ENCODE results near the gene PARD3. TPM values are rescaled to one million over a fixed set of nuclear protein-coding genes. Genes with fewer than 3 reads are reported as not detected.

Gene PARD3
- total and polyA plus RNA-seq, 3 donors from 2014 or later, result 31.8 to 59.5 (median 49.5) TPM

DNA sequence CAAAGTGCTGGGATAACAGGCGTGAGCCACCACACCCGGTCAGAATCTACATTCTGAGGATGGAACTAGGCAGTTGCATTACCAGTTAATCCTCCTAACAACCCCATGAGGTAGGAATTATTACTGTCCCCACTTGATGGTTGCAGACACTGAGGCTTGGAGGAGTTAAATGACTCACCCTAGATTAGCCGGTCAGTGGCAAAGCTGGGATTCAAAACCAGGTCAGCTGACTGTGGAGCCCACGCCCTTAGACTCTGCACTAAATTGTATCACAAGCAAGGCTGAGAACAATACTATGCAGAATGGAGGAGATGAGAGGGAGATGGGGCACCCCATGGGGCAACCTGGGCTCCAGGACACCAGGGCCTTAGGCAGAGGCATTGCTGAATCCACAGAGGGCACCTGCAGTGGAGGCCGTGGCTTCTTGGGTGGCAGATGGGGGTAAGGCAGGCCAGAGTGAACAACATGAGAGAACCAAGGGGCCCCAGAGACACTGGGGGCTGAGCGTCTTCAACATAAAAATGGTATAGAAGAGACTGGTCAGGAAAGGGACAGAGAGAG, 723.4 kb downstream of the PARD3 start:
- H3K4me3 ChIP-seq, result no peak overlapping the region
- 94 to 96% methylated on average over 4 to 6 of the region's 6 CpGs for WGBS, 2 donors
- H3K36me3 ChIP-seq (ENCODE audit: low read depth, missing control alignments), result no peaks in the 10 kb centered on the region
- H3K4me1 ChIP-seq, result no peaks in the 10 kb centered on the region
- TF ChIP-seq, protein P1, sequence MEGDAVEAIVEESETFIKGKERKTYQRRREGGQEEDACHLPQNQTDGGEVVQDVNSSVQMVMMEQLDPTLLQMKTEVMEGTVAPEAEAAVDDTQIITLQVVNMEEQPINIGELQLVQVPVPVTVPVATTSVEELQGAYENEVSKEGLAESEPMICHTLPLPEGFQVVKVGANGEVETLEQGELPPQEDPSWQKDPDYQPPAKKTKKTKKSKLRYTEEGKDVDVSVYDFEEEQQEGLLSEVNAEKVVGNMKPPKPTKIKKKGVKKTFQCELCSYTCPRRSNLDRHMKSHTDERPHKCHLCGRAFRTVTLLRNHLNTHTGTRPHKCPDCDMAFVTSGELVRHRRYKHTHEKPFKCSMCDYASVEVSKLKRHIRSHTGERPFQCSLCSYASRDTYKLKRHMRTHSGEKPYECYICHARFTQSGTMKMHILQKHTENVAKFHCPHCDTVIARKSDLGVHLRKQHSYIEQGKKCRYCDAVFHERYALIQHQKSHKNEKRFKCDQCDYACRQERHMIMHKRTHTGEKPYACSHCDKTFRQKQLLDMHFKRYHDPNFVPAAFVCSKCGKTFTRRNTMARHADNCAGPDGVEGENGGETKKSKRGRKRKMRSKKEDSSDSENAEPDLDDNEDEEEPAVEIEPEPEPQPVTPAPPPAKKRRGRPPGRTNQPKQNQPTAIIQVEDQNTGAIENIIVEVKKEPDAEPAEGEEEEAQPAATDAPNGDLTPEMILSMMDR (IDR thresholded peaks at IDR 0.05), result no peak
- TF ChIP-seq POLR2A (IDR thresholded peaks at IDR 0.05), result no peak
- no peaks in the 10 kb centered on the region for H3K9me3 ChIP-seq
- no peaks in the 10 kb centered on the region for H3K27me3 ChIP-seq
- H3K27ac ChIP-seq, result no peak overlapping the region
- intact Hi-C loops (cut with DNase I; ENCODE audit: low total_unique reads), result no loop called here
- DNase-seq, result no peak

DNA sequence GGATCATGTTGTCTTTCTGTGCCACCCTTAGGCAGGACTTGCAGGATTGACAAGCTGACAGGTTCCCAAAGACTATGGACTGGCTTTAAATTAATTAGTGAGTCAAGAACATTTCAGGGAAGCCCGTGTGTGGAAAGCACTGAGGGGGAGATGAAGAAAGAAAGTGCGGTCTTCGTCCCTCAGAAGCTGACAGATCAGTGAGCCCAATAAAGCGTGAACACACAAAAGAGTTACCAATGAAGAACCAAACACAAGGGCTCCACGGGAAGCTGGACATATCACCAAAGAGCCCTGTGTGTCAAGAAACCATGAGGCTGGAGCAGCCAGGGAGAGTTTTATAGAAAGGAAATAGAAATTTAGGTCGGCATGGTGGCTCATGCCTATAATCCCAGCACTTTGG, 725.8 kb downstream of the PARD3 start:
- TF ChIP-seq, protein P1 (IDR thresholded peaks at IDR 0.05), result no peak
- no peak for TF ChIP-seq POLR2A (IDR thresholded peaks at IDR 0.05)
- WGBS, 2 donors, result 90 to 93% methylated on average over 6 of the region's 6 CpGs
- Histone ChIP-seq H3K9me3 (no peaks in the 10 kb centered on the region), H3K4me3 (no peak overlapping the region), H3K36me3 (ENCODE audit: low read depth, missing control alignments) (no peaks in the 10 kb centered on the region), H3K27ac (no peak overlapping the region), H3K27me3 (no peaks in the 10 kb centered on the region), H3K4me1 (no peaks in the 10 kb centered on the region)
- DNase-seq, result no peak
- intact Hi-C loops (cut with DNase I; ENCODE audit: low total_unique reads), result no loop called here

- DNase-seq, result no peak
- Histone ChIP-seq H3K36me3 (ENCODE audit: low read depth, missing control alignments) (no peaks in the 10 kb centered on the region), H3K4me3 (no peak overlapping the region), H3K4me1 (no peaks in the 10 kb centered on the region), H3K27me3 (no peaks in the 10 kb centered on the region), H3K9me3 (no peaks in the 10 kb centered on the region), H3K27ac (no peak overlapping the region)
- intact Hi-C loops (cut with DNase I; ENCODE audit: low total_unique reads), result no loop called here
- TF ChIP-seq, protein P1 (IDR thresholded peaks at IDR 0.05), result no peak
- TF ChIP-seq POLR2A (IDR thresholded peaks at IDR 0.05), result no peak
- WGBS, 2 donors, result 91 to 93% methylated on average over 9 of the region's 9 CpGs
These were observed 726.8 kb downstream of the PARD3 start for GRCh38 chr10:34088208-34088794.

DNA sequence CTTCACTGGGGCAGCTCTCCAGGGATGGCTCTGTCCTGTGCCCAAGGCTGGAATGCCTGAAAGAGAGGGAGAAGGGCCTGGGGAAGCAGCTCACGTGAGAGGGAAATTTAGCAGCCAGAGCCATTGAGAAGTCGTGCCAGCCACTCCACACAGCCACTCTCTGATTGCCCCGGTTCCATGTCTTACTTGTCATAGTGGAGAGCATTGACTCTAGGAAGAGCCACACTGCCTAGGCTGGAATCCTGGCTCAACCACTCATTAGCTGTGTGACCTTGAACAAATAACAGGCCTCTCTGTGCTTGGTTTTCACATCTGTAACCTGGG, 728.0 kb downstream of the PARD3 start:
- Histone ChIP-seq H3K4me3 (peak overlapping the region; percentile 7 to 24), H3K27ac (no peak overlapping the region), H3K36me3 (ENCODE audit: low read depth, missing control alignments) (no peaks in the 10 kb centered on the region), H3K9me3 (no peaks in the 10 kb centered on the region), H3K27me3 (no peaks in the 10 kb centered on the region), H3K4me1 (no peaks in the 10 kb centered on the region)
- intact Hi-C loops (cut with DNase I; ENCODE audit: low total_unique reads), result no loop called here
- WGBS, 2 donors, result 71 to 77% methylated on average over 2 to 3 of the region's 3 CpGs
- DNase-seq, result no peak
- TF ChIP-seq, protein P1 (IDR thresholded peaks at IDR 0.05), result no peak
- TF ChIP-seq POLR2A (IDR thresholded peaks at IDR 0.05), result no peak

DNA sequence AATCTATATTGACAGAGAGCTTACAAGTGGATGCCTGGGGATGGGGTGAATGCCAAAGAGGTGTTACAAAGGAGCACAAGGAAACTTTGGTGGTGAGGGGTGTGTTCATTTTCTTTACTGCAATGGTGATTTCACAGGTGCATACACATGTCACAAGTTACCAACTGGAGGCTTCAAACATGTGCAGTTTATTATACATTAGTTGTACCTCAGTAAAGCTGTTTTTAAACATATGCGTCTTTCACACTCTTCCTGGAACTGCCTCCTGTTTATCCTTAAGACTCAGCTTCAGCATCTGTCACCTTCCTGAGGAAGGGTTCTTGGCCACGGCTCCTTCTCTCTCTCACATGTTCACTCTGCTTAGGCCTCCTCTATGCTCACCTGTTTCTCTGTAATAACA, 731.5 kb downstream of the PARD3 start:
- no peaks in the 10 kb centered on the region for H3K36me3 ChIP-seq (ENCODE audit: low read depth, missing control alignments)
- intact Hi-C loops (cut with DNase I; ENCODE audit: low total_unique reads), result no loop called here
- H3K27me3 ChIP-seq, result no peaks in the 10 kb centered on the region
- H3K4me1 ChIP-seq, result peaks cover 14% of the 10 kb centered on the region
- no peak overlapping the region for H3K27ac ChIP-seq
- H3K4me3 ChIP-seq, result no peak overlapping the region
- no peak for DNase-seq
- TF ChIP-seq, protein P1 (IDR thresholded peaks at IDR 0.05), result no peak
- no peak for TF ChIP-seq POLR2A (IDR thresholded peaks at IDR 0.05)
- WGBS, 2 donors, result 91 to 97% methylated on average over 2 of the region's 2 CpGs
- no peaks in the 10 kb centered on the region for H3K9me3 ChIP-seq
